ENCODE results near the gene ZNF385C. TPM values are rescaled to one million over a fixed set of nuclear protein-coding genes. Genes with fewer than 3 reads are reported as not detected.
A peak's percentile ranks its signal among the peaks of the same experiment; 100 is the strongest.

Gene ZNF385C
- total RNA-seq, 1 experiment from 2014 or later, result 1.7 TPM

- peaks cover 37% of the 10 kb centered on the region for H4K20me1 ChIP-seq (ENCODE audit: insufficient read depth)
- CTCF ChIA-PET, result no interaction called here
These were observed 40.6 kb upstream of the ZNF385C start for GRCh38 chr17:42138749-42139492.

GRCh38 chr17:42136654-42137051, 38.4 kb upstream of the ZNF385C start:
- peaks cover 91% of the 10 kb centered on the region for H3K79me2 ChIP-seq (ENCODE audit: low read depth)
- no TSS peak for BruUV-seq (replicated peaks)
- intact Hi-C loops (cut with micrococcal nuclease; ENCODE audit: unreplicated experiment), result no loop called here
- H4K20me1 ChIP-seq (ENCODE audit: insufficient read depth), result peaks cover 37% of the 10 kb centered on the region
- peak overlapping the region; percentile 54; the same call in 1 of the 2 replicates for H3K4me2 ChIP-seq
- H3K9me3 ChIP-seq (ENCODE audit: insufficient read depth, low read depth), result no peaks in the 10 kb centered on the region
- H3F3A ChIP-seq (ENCODE audit: insufficient read depth, low read depth), result peaks cover 23% of the 10 kb centered on the region
- H3K36me3 ChIP-seq (ENCODE audit: low read depth), result 0 out of 2 replicates have a peak, but pooled peaks cover 7% of the 10 kb centered on the region
- CTCF ChIA-PET, result no interaction called here
- H3K9me2 ChIP-seq (ENCODE audit: insufficient read depth), result no peaks in the 10 kb centered on the region
- TF ChIP-seq CTCF (conservative IDR thresholded peaks at IDR 0.05) (no peak), EZH2 (IDR thresholded peaks at IDR 0.05; ENCODE audit: low read depth) (no peak)
- H2AFZ ChIP-seq, result no peak overlapping the region
- peak overlapping the region; percentile 78 for H3K27ac ChIP-seq
- DNase-seq, result no peak
- peaks cover 24% of the 10 kb centered on the region for H3K4me1 ChIP-seq (replicated peaks; ENCODE audit: insufficient read depth)
- no peaks in the 10 kb centered on the region for H3K27me3 ChIP-seq (ENCODE audit: insufficient read depth, low read depth)
- H3K4me3 ChIP-seq, result no peak overlapping the region
- POLR2A ChIA-PET (ENCODE audit: unreplicated experiment), result no interaction called here

More at GRCh38 chr17:42138749-42139492, 40.6 kb upstream of the ZNF385C start:
- no peak for TF ChIP-seq EZH2 (IDR thresholded peaks at IDR 0.05; ENCODE audit: low read depth)
- TF ChIP-seq CTCF (conservative IDR thresholded peaks at IDR 0.05), result no peak
- peaks cover 23% of the 10 kb centered on the region for H3F3A ChIP-seq (ENCODE audit: insufficient read depth, low read depth)
- H3K79me2 ChIP-seq (ENCODE audit: low read depth), result peaks cover 91% of the 10 kb centered on the region
- intact Hi-C loops (cut with micrococcal nuclease; ENCODE audit: unreplicated experiment), result no loop called here
- H2AFZ ChIP-seq, result no peak overlapping the region
- H3K27me3 ChIP-seq (ENCODE audit: insufficient read depth, low read depth), result no peaks in the 10 kb centered on the region
- POLR2A ChIA-PET (ENCODE audit: unreplicated experiment), result no interaction called here
- peaks cover 24% of the 10 kb centered on the region for H3K4me1 ChIP-seq (replicated peaks; ENCODE audit: insufficient read depth)
- H3K4me2 ChIP-seq, result no peak overlapping the region
- no peak overlapping the region for H3K27ac ChIP-seq
- no peaks in the 10 kb centered on the region for H3K9me3 ChIP-seq (ENCODE audit: insufficient read depth, low read depth)
- H3K9me2 ChIP-seq (ENCODE audit: insufficient read depth), result no peaks in the 10 kb centered on the region
- H3K36me3 ChIP-seq (ENCODE audit: low read depth), result 0 out of 2 replicates have a peak, but pooled peaks cover 5% of the 10 kb centered on the region
- no TSS peak for BruUV-seq (replicated peaks)
- H3K4me3 ChIP-seq, result no peak overlapping the region
- no peak for DNase-seq

GRCh38 chr17:42135664-42136653, 37.7 kb upstream of the ZNF385C start:
- ChIA-PET POLR2A (ENCODE audit: unreplicated experiment) (interaction anchor here (0.8 kb wide), 1 partner anchor 19 kb away, joined by 21 read pairs; no protein-coding TSS in a partner anchor), CTCF (interaction anchor here (0.8 to 1.2 kb wide), 2 partner anchors 8 to 392 kb away, joined by 3 to 15 read pairs; no protein-coding TSS in a partner anchor)
- peak; percentile 74 to 95 for DNase-seq
- H3K27me3 ChIP-seq (ENCODE audit: insufficient read depth, low read depth), result no peaks in the 10 kb centered on the region
- peaks cover 35% of the 10 kb centered on the region for H4K20me1 ChIP-seq (ENCODE audit: insufficient read depth)
- peaks cover 24% of the 10 kb centered on the region for H3K4me1 ChIP-seq (replicated peaks; ENCODE audit: insufficient read depth)
- H3K27ac ChIP-seq, result peak overlapping the region; percentile 78
- no TSS peak for BruUV-seq (replicated peaks)
- peaks cover 91% of the 10 kb centered on the region for H3K79me2 ChIP-seq (ENCODE audit: low read depth)
- intact Hi-C loops (cut with micrococcal nuclease; ENCODE audit: unreplicated experiment), result no loop called here
- H3K36me3 ChIP-seq (ENCODE audit: low read depth), result 0 out of 2 replicates have a peak, but pooled peaks cover 7% of the 10 kb centered on the region
- no peak overlapping the region for H2AFZ ChIP-seq
- no peaks in the 10 kb centered on the region for H3K9me2 ChIP-seq (ENCODE audit: insufficient read depth)
- no peak for TF ChIP-seq EZH2 (IDR thresholded peaks at IDR 0.05; ENCODE audit: low read depth)
- TF ChIP-seq CTCF (conservative IDR thresholded peaks at IDR 0.05), result no peak
- H3K4me3 ChIP-seq, result no peak overlapping the region
- H3F3A ChIP-seq (ENCODE audit: insufficient read depth, low read depth), result peaks cover 23% of the 10 kb centered on the region
- H3K9me3 ChIP-seq (ENCODE audit: insufficient read depth, low read depth), result no peaks in the 10 kb centered on the region
- peak overlapping the region; percentile 54 for H3K4me2 ChIP-seq

All from PC-9 (cell line).